ENCODE measurements around the gene UBE2S. TPM values are rescaled to one million over a fixed set of nuclear protein-coding genes. Genes with fewer than 3 reads are reported as not detected.

Gene UBE2S
- total and polyA plus RNA-seq, 2 of the 8 experiments (the other 6 are each of a cell fraction or from before 2014, with no cell fraction given), result 398 to 530 TPM

- peaks cover 22% of the 10 kb centered on the region for H3K23me2 ChIP-seq (ENCODE audit: low read depth, low read length)
- H4K20me1 ChIP-seq (replicated peaks in 1 of 2; ENCODE audit: control insufficient read depth in 1 of 2, insufficient read depth in 2 of 2, low read length in 2 of 2), result peaks cover 0 to 12% of the 10 kb centered on the region in 2 experiments
- peak overlapping the region; percentile 24; the same call in 1 of the 2 replicates for H2AK5ac ChIP-seq (ENCODE audit: low read depth, low read length)
- peak overlapping the region; percentile 81 for H3K4ac ChIP-seq (replicated peaks; ENCODE audit: insufficient read length, low read depth, low read length)
- H3K56ac ChIP-seq (replicated peaks; ENCODE audit: insufficient read length, low read depth, low read length), result peak overlapping the region; percentile 91
- peak overlapping the region; percentile 88; the same call in 1 of the 2 replicates for H2BK15ac ChIP-seq (ENCODE audit: low read length)
- FAIRE-seq, result no peak
- peak in 1 of 2 experiments; percentile 72 for DNase-seq (ENCODE audit: low read depth in 1 of 2, low spot score in 2 of 2)
- H2AFZ ChIP-seq (ENCODE audit: low read length), result no peak overlapping the region
- no peaks in the 10 kb centered on the region for H3K79me2 ChIP-seq (ENCODE audit: control insufficient read depth in 1 of 2, insufficient read depth in 2 of 2, low read length in 2 of 2)
- peak overlapping the region; percentile 35 for H4K8ac ChIP-seq (ENCODE audit: extremely low read depth, insufficient read depth, low read length)
- WGBS, 2 experiments (ENCODE audit: extremely low coverage in 1 of 2, insufficient coverage in 1 of 2, insufficient read length in 1 of 2, insufficient replicate concordance in 2 of 2, low coverage in 1 of 2, low lambda C conversion rate in 2 of 2, missing lambda C conversion rate in 1 of 2), result 13% methylated on average over 21 of the region's 43 CpGs; no CpG with 5 or more reads in 1 of the 2 experiments
- no peaks in the 10 kb centered on the region for H3K36me3 ChIP-seq (ENCODE audit: control insufficient read depth in 2 of 4, insufficient read depth in 4 of 4, low read length in 3 of 4)
- H3K27ac ChIP-seq (ENCODE audit: low read depth, low read length), result no peak overlapping the region
- TF ChIP-seq SIN3A (conservative IDR thresholded peaks at IDR 0.05 in 1 of 2, IDR thresholded peaks at IDR 0.05 in 1 of 2; ENCODE audit: low read depth in 1 of 2, low read length in 2 of 2) (0 out of 4 replicates have a peak, but pooled peaks have one; percentile 17 to 28), JUND (IDR thresholded peaks at IDR 0.05; ENCODE audit: low read length) (no peak)
- ChIA-PET POLR2A (ENCODE audit: partially characterized antibody) (interaction anchor here (0.8 to 5.6 kb wide), 13 partner anchors 9 to 94 kb away, joined by 3 to 57 read pairs (median 4); partner anchors contain the start of genes BRSK1, GARIN5B, KMT5C and UBE2S), CTCF (ENCODE audit: partially characterized antibody) (interaction anchor here (0.6 to 1.6 kb wide), 3 partner anchors 31 to 76 kb away, joined by 3 read pairs; no protein-coding TSS in a partner anchor)
- H2BK120ac ChIP-seq (replicated peaks; ENCODE audit: low read depth, low read length), result peak overlapping the region; percentile 88
- H2BK5ac ChIP-seq (ENCODE audit: low read depth, low read length), result peak overlapping the region; percentile 77
- H2BK12ac ChIP-seq (ENCODE audit: low read depth, low read length), result peak overlapping the region; percentile 87; the same call in 1 of the 2 replicates
- H4K5ac ChIP-seq (ENCODE audit: insufficient read length, low read depth, low read length), result peak overlapping the region; percentile 84
- 0 out of 2 replicates have a peak overlapping the region, but pooled peaks have one; percentile 43 for H2BK20ac ChIP-seq (ENCODE audit: low read length)
- peak overlapping the region; percentile 35 to 60 (median 44) for H3K4me3 ChIP-seq (ENCODE audit: extremely low read depth in 1 of 4, insufficient read depth in 2 of 4, low read depth in 3 of 4, low read length in 4 of 4)
- peak overlapping the region in 2 of 4 experiments; percentile 9 to 13; a peak in 2 of 7 replicates for H3K9ac ChIP-seq (replicated peaks in 1 of 4; ENCODE audit: extremely low read depth in 1 of 4, low read depth in 3 of 4, low read length in 3 of 4)
- peak overlapping the region; percentile 72 to 91 for H3K4me2 ChIP-seq (ENCODE audit: insufficient read depth in 1 of 2, low read depth in 2 of 2, low read length in 2 of 2)
- H4K91ac ChIP-seq (replicated peaks; ENCODE audit: insufficient read length, low read length), result peak overlapping the region; percentile 94
- H3K4me1 ChIP-seq (replicated peaks in 1 of 4; ENCODE audit: control insufficient read depth in 3 of 4, insufficient read depth in 4 of 4, low read length in 3 of 4), result peaks cover 5 to 48% (median 33%) of the 10 kb centered on the region in 4 experiments
- H3K9me3 ChIP-seq (ENCODE audit: insufficient read depth in 2 of 2, low read depth in 1 of 2, low read length in 1 of 2), result no peaks in the 10 kb centered on the region
- H3K14ac ChIP-seq (ENCODE audit: insufficient read length), result no peak overlapping the region
- peak overlapping the region; percentile 99 for H3K18ac ChIP-seq (ENCODE audit: extremely low read depth, low read length)
- peaks cover 5% of the 10 kb centered on the region; the same call in 1 of the 2 replicates for H3K79me1 ChIP-seq (ENCODE audit: low read depth, low read length)
- no peak overlapping the region for H3K23ac ChIP-seq (ENCODE audit: insufficient read length)
- H3K27me3 ChIP-seq (replicated peaks in 1 of 4; ENCODE audit: control insufficient read depth in 3 of 4, extremely low read depth in 1 of 4, insufficient read depth in 3 of 4, low read length in 3 of 4), result peaks cover 2 to 27% (median 19%) of the 10 kb centered on the region in 4 experiments; a peak in 6 of 7 replicates
Measured at GRCh38 chr19:55377356-55378131, 30.0 kb downstream of the UBE2S start.

All from H1 (cell line).